IMR-90 (cell line): ENCODE measurements around the gene ROBO1.

ENCODE experiments used
- CEBPB ChIP-seq: IDR thresholded peaks from 2 replicates; pipeline ENCODE4 v1.6.1; 2012; ENCODE audit warnings: low read depth, low read length, improper control_type of control experiment
- CTCF ChIP-seq: conservative IDR thresholded peaks from 2 replicates; pipeline ENCODE4 v1.5.1; 2012; ENCODE audit warnings: mild to moderate bottlenecking, low read depth, low read length, improper control_type of control experiment
- FOS ChIP-seq: fragments of 150-350 bp; IDR thresholded peaks from 2 replicates; pipeline ENCODE4 v1.6.1; 2016; ENCODE audit warnings: low read depth, low read length
- MXI1 ChIP-seq: IDR thresholded peaks from 2 replicates; pipeline ENCODE4 v1.6.1; 2012; ENCODE audit warnings: low read depth, mild to moderate bottlenecking, low read length, moderate library complexity, borderline replicate concordance
- NFE2L2 ChIP-seq: fragments of 150-350 bp; IDR thresholded peaks from 2 replicates; pipeline ENCODE4 v1.6.1; 2016; ENCODE audit warnings: low read depth, mild to moderate bottlenecking, low read length
- POLR2A ChIP-seq: IDR thresholded peaks from 2 replicates; pipeline ENCODE4 v1.6.1; 2012; ENCODE audit warnings: mild to moderate bottlenecking, low read depth, low read length
- RAD21 ChIP-seq: IDR thresholded peaks from 2 replicates; pipeline ENCODE4 v1.6.1; 2012; ENCODE audit warnings: low read length, improper control_type of control experiment
- RCOR1 ChIP-seq: IDR thresholded peaks from 2 replicates; pipeline ENCODE4 v1.6.1; 2012; ENCODE audit warnings: mild to moderate bottlenecking, low read length, improper control_type of control experiment; ENCODE audit not compliant: insufficient replicate concordance
- TF ChIP-seq, protein P1 (sequence below): fragments of 150-350 bp; IDR thresholded peaks from 2 replicates; pipeline ENCODE4 v1.6.1; 2016; ENCODE audit warnings: low read depth, mild to moderate bottlenecking, low read length, moderate library complexity, borderline replicate concordance

DNA sequence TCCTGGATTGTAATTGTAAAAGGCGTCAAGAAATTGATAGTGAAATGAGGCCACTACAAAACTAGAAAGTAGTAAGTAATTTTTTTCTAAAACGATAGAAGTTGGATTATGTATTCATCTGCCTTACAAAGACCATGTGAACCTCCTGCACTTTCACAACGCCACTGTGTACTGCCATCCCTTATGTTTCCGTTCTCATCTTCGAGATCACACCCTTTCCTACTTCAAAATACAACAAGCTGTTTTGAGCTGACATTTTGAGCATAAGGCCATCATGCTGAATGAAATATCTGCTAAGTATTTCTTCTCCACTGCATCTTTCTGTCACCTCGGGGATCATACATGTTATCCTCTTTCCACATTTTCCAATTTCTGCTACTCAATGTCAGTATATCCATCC is 885.5 kb downstream of the ROBO1 start:
- no peak for TF ChIP-seq CTCF
- TF ChIP-seq POLR2A: no peak
- TF ChIP-seq NFE2L2: no peak
- no peak for TF ChIP-seq RAD21
- TF ChIP-seq RCOR1: no peak
- TF ChIP-seq, protein P1, sequence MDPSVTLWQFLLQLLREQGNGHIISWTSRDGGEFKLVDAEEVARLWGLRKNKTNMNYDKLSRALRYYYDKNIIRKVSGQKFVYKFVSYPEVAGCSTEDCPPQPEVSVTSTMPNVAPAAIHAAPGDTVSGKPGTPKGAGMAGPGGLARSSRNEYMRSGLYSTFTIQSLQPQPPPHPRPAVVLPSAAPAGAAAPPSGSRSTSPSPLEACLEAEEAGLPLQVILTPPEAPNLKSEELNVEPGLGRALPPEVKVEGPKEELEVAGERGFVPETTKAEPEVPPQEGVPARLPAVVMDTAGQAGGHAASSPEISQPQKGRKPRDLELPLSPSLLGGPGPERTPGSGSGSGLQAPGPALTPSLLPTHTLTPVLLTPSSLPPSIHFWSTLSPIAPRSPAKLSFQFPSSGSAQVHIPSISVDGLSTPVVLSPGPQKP: no peak
- no peak for TF ChIP-seq CEBPB
- no peak for TF ChIP-seq FOS
- no peak for TF ChIP-seq MXI1
